ENCODE measurements around the gene GTF2H4. TPM values are rescaled to one million over a fixed set of nuclear protein-coding genes. Genes with fewer than 3 reads are reported as not detected.

GTF2H4 gene
- total RNA-seq, result 10.3 and 10.6 TPM in 2 replicates

DNA sequence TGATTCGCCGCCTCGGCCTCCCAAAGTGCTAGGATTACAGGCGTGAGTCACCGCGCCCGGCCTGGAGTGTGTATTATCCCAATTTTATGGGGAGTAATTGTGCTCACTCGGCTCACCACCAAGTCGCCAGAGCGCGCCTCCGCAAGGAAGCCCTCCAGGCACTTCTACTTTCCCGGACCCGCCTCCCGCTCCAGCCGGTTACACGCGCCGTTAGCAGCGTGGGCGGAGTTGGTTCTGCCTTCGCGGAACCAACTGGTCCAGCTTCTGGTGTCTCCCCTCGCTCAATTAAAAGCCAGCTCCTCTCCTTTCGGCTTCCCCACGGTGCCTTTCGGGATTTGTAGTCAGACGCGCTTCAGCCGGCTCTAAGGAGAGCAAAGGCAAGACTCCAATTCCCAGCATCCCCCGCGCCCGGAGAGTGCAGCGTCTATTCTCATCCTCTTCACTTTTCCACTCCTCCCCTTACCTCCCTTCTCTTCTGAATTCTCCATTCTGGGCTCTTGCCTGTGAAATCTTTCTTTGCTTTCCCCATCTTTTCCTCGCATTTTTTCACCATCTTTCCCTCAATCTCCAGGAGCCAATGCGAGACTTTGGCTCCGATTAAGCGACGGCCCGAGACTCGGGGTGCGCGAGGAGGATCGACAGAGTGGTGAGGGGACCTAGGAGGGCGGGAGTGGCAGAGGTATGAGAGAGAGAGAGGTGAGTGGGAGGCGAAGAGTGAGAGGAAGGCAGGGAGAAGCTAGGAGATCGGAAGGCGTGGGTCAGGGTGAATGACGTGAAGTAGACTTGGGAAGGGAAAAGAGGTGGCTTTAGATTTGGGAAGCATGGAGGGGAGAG, at the start of gene GTF2H4:
TSS of gene GTF2H4 (plus strand) at position 450 of the 834 bp plus-strand sequence.

DNA sequence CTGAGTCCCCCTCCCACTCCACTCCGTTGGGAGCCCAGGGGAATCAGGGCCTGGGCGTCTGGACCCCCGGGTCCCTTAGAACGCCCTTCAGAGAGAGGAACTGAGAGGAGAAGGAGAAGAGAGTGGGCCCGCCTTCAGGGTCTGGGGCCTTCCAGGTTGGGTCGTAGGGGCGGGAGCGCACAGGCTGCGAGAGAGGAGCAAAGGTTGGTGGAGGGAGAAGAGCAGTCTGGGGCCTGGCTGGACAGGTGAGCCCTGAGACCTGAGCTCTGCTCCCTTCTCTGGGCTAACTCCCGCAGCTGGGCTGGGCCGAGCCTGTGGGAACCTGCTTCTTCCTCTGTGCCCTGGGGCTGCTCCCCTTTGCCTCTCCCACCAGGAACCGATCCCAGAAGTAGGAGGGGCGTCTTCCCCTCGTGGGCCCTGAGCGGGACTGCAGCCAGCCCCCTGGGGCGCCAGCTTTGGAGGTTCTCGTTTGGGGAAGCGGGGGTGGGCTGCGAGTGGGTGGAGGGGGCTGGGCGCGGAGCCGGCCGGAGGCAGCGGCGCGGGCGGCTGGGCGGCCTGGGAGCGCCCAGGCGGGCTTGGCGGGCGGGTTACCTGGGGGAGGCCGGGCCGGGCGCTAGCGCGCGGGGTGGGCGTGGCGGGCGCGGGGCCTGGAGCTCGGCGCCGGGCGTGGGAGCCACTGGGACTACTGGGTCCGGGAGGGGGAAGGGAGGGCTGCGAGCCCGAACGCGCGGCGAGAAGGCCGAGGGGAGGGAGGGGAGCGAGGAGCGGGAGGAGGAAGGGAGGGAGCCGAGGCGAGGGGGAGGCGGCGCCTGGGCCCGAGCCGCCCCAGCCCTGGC, 24.1 kb upstream of the GTF2H4 start, which contains the start of gene DDR1:
TSS of gene DDR1 (plus strand) at position 835 of the 836 bp plus-strand sequence. CDS start 4,211 bp downstream, outside the sequence.

DNA sequence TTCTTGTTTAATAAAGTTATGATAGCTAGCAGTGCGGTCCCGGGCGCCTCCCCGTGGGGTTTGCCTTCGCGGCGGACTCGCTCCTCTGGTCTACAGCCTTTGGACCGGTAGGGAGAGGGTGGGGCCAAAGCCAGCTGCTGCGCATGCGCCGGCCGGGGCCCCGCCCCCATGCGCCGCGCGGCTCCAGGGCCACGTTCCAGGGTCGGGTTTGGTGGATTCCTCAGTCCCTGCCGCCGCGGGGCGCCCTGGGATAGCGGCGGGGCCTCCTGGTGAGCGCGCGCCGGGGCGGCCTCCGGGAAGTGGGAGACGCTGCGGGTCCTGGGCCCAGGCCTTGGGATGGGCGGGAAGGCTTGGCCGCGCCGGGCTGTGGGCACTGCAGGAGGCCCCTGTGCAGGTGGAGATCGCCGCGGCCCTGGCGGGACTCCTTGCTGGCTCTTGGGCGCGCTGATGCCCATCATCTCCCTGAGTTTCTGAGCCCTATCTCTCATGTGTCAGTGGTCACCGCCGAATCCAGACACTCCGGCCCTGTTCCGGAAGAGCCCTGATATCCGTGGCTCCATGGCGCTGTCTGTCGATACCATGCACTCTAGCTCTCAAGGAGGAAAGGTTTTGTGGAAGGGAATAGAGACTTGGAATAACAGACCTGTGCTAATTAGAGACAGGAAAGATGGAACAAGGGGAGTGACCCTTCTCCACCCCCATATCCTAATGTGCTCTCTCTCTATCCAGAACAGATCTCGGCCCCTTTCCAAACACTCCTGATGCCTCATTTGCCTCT, 6.3 kb downstream of the GTF2H4 start, which contains the start of gene VARS2:
TSS of gene VARS2 (plus strand) at position 163 of the 778 bp plus-strand sequence. CDS start at position 762, 599 bp downstream.

DNA sequence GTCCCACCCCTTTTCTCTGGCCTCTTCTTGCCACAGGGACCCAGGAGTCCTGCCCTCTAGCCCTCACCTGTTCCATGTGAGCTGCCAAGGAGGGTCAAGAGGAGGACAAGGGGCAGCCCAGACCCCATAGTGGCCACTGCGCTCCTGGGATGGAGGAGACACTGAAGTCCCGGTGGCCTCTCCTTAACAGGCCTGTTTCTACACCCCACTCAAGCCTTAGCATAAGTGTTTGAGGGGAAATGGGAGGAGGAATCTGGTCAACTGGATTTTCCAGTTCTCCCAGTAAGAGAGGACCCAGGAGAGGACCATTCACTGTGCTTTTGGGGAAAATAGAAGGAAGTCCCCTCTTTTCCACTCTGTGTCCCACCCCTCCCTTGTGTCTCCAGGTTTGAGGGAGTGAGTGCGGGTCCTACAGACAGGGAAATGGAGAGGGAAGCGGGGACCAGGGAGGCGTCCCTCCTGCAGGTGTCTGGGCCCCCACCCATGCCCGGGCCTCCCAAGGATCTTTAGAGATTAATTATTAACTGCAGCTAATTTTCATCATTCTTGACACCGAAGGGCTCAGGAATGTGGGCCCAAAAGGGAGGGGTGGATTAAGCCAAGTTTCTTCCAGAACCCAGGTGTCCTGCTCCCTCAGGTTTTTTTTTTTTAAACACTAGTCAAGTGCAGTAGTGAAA, 24.1 kb downstream of the GTF2H4 start, which contains the start of gene SFTA2:
TSS of gene SFTA2 (minus strand) at position 202 of the 677 bp plus-strand sequence. CDS start at position 128, 74 bp downstream.

DNA sequence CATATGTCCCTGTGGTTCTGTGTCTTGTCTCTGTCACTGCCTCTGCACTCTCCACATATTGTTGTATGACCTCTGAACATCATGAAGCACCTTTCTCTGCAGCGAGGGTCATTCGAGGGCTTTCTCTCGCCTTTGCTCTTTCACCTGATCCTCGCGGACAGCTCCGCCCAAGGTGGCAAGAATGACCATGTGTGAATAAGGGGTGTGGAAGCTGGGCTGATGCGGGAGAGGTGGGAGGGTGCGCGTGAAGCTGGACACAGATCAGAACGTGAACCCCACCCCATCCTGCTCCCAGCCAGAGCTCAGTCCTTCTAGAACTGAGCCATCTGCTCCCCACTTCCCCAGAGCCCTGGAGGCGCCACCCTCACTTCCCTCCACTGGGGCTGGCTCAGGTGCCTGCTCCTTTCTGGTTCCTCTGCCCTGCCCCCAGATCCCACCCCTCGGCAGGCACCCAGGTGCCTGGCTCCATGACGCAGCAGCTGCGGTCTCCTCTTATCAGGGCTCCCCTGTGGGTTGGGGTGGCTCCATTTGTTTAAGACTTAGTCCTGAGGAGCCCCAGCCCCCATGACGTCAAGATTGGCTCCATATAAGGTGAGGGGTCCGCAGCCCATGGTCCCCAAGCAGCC, 32.5 kb downstream of the GTF2H4 start, which contains the start of gene MUCL3:
TSS of gene MUCL3 (plus strand) at position 613 of the 626 bp plus-strand sequence. CDS start 27 bp downstream, outside the sequence.

Other genes starting within 250 kb of the GTF2H4 start
- gene DHX16, start 235.2 kb upstream of the GTF2H4 start, total RNA-seq, result 29.3 and 36.6 TPM in 2 replicates
- 40.8 and 43.5 TPM in 2 replicates for gene PPP1R18, start 221.6 kb upstream of the GTF2H4 start, total RNA-seq
- gene NRM, start 217.2 kb upstream of the GTF2H4 start, total RNA-seq, result 1.4 and 1.7 TPM in 2 replicates
- 2.4 and 3.2 TPM in 2 replicates for gene MDC1, start 190.9 kb upstream of the GTF2H4 start, total RNA-seq
- 409 and 447 TPM in 2 replicates for gene TUBB, start 187.9 kb upstream of the GTF2H4 start, total RNA-seq
- 95.8 and 103 TPM in 2 replicates for gene FLOT1, start 165.5 kb upstream of the GTF2H4 start, total RNA-seq
- gene IER3, start 163.7 kb upstream of the GTF2H4 start, total RNA-seq, result 15.0 and 16.7 TPM in 2 replicates
- gene DDR1, start 23.7 kb upstream of the GTF2H4 start, total RNA-seq, result 21.1 and 28.9 TPM in 2 replicates
- 13.4 and 14.9 TPM in 2 replicates for gene VARS2, start 6.0 kb downstream of the GTF2H4 start, total RNA-seq
- not detected in 2 replicates for gene SFTA2, start 24.0 kb downstream of the GTF2H4 start, total RNA-seq
- gene MUCL3, start 32.8 kb downstream of the GTF2H4 start, total RNA-seq, result not detected in 2 replicates
- not detected in 2 replicates for gene MUC21, start 75.5 kb downstream of the GTF2H4 start, total RNA-seq
- gene MUC22, start 102.3 kb downstream of the GTF2H4 start, total RNA-seq, result not detected in 2 replicates
- gene C6orf15, start 204.4 kb downstream of the GTF2H4 start, total RNA-seq, result not detected in 2 replicates
- 1.4 and 2.8 TPM in 2 replicates for gene PSORS1C1, start 206.6 kb downstream of the GTF2H4 start, total RNA-seq
- gene CDSN, start 212.2 kb downstream of the GTF2H4 start, total RNA-seq, result not detected in 2 replicates
- not detected in 2 replicates for gene PSORS1C2, start 230.9 kb downstream of the GTF2H4 start, total RNA-seq
- gene CCHCR1, start 249.6 kb downstream of the GTF2H4 start, total RNA-seq, result 19.7 and 23.5 TPM in 2 replicates